Kidney (tissue), 14 donors: Measurements from ENCODE around the gene NHSL2. TPM values are rescaled to one million over a fixed set of nuclear protein-coding genes. Genes with fewer than 3 reads are reported as not detected.

Experiments used
- DNase-seq, 5 donors: peaks; one replicate each; pipeline ENCODE4 v3.0.0-alpha.2; 2013 to 2020
- FAIRE-seq: peaks from 2 replicates; lab custom pipeline; 2012; peaks lifted over from hg19 to GRCh38; lab: Jason Lieb, UNC
- H3K27ac ChIP-seq, 2 donors: one replicate each; pipeline ENCODE4 v1.7.0; 2013; ENCODE audit warnings: low read depth in 2 of 2, low read length in 2 of 2, inconsistent platforms in 1 of 2
- H3K27me3 ChIP-seq: one replicate; pipeline ENCODE4 v1.7.1; 2013; ENCODE audit warnings: low read length, inconsistent platforms; ENCODE audit not compliant: control insufficient read depth, insufficient read depth
- H3K36me3 ChIP-seq, 3 donors: one replicate each; pipeline versions ENCODE4 v1.7.0 to v1.7.1; 2013; ENCODE audit warnings: low read length in 3 of 3, control low read depth in 1 of 3, inconsistent platforms in 1 of 3; ENCODE audit not compliant: insufficient read depth in 3 of 3, control insufficient read depth in 2 of 3
- H3K4me1 ChIP-seq, 3 donors: one replicate each; pipeline versions ENCODE4 v1.7.0 to v1.7.1; 2013; ENCODE audit warnings: low read length in 3 of 3, inconsistent platforms in 1 of 3, low read depth in 1 of 3; ENCODE audit not compliant: control insufficient read depth in 2 of 3, insufficient read depth in 2 of 3
- H3K4me3 ChIP-seq, 3 donors: one replicate each; pipeline versions ENCODE4 v1.7.0 to v1.8.1; 2013; ENCODE audit warnings: low read length in 3 of 3, control low read depth in 1 of 3, inconsistent platforms in 1 of 3
- H3K9ac ChIP-seq, 3 donors: one replicate each; pipeline versions ENCODE4 v1.7.0 to v1.7.1; 2013; ENCODE audit warnings: low read length in 3 of 3, control low read depth in 1 of 3, inconsistent platforms in 1 of 3
- H3K9me3 ChIP-seq, 3 donors: one replicate each; pipeline versions ENCODE4 v1.7.0 to v1.7.1; 2013; ENCODE audit warnings: low read length in 3 of 3, control low read depth in 1 of 3, inconsistent platforms in 1 of 3; ENCODE audit not compliant: control insufficient read depth in 2 of 3, insufficient read depth in 1 of 3
- intact Hi-C: fragments of 100-400 bp; cut with DNase I; formaldehyde crosslinking; loops from one replicate; pipeline ENCODE4 v1.11.1; 2022
- polyA plus RNA-seq: library from polyadenylated mRNA; stranded (reverse); fragments of 350-450 nt; fragmentation: Illumina TruSeq; extraction: RNeasy Lipid Tissue Mini Kit (QIAGEN cat#74804); gene quantifications from one replicate; pipeline ENCODE4 v1.2.3, GENCODE V29; 2014; ENCODE audit warnings: low read depth, low replicate concordance; ENCODE audit not compliant: insufficient read depth
- total RNA-seq: library from RNA; stranded (reverse); fragmentation: NEBNext Ultra II Directional; extraction: Animal tissue kit (Norgen Biotek cat#: 25700); gene quantifications from one replicate; pipeline ENCODE4 v1.2.1, GENCODE V29; 2021
- TF ChIP-seq, protein P1 (sequence below): IDR thresholded peaks from 3 replicates; pipeline ENCODE4 v1.5.1; 2012; ENCODE audit warnings: mild to moderate bottlenecking, moderate library complexity, borderline replicate concordance; ENCODE audit not compliant: insufficient read depth; ENCODE audit errors: extremely low read depth
- donor health status: control.
- donor health status: control.
- donor health status: control.
- donor health status: control.
- donor health status: control.
- donor health status: DM: yes; HTN: yes; CAD: no.
- donor health status: Normal renal cell carcinoma (clear cell type).

Gene NHSL2
- total and polyA plus RNA-seq, 2 donors from 2014 or later, result 1.3 to 10.8 TPM

DNA sequence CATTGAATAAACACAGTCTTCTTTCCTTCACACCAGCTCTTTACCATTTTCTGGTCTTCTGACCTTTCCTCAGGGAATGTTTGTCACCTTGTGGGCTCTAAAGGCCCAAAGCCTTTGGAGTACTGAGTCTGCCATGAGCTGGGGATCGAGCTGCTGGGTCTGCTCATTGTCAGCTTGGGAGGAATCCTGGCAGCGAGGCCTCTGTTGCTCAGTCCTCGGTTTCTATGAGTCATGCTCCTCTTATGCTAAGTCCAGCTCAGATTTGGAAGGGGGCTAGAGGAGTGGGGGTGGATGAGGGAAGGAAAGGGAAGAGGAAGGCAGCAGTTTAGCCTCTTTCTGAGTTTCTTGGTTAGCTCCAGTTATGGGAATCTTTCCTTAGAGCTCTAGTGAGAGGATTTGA, 31.1 kb downstream of the NHSL2 start:
- Histone ChIP-seq H3K4me1 (no peaks in the 10 kb centered on the region), H3K9me3 (no peaks in the 10 kb centered on the region), H3K4me3 (no peak overlapping the region), H3K9ac (no peak overlapping the region), H3K27me3 (no peaks in the 10 kb centered on the region), H3K36me3 (no peaks in the 10 kb centered on the region), H3K27ac (no peak overlapping the region)
- intact Hi-C loops, result no loop called here
- no peak for FAIRE-seq
- TF ChIP-seq, protein P1, sequence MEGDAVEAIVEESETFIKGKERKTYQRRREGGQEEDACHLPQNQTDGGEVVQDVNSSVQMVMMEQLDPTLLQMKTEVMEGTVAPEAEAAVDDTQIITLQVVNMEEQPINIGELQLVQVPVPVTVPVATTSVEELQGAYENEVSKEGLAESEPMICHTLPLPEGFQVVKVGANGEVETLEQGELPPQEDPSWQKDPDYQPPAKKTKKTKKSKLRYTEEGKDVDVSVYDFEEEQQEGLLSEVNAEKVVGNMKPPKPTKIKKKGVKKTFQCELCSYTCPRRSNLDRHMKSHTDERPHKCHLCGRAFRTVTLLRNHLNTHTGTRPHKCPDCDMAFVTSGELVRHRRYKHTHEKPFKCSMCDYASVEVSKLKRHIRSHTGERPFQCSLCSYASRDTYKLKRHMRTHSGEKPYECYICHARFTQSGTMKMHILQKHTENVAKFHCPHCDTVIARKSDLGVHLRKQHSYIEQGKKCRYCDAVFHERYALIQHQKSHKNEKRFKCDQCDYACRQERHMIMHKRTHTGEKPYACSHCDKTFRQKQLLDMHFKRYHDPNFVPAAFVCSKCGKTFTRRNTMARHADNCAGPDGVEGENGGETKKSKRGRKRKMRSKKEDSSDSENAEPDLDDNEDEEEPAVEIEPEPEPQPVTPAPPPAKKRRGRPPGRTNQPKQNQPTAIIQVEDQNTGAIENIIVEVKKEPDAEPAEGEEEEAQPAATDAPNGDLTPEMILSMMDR, result no peak
- no peak for DNase-seq

DNA sequence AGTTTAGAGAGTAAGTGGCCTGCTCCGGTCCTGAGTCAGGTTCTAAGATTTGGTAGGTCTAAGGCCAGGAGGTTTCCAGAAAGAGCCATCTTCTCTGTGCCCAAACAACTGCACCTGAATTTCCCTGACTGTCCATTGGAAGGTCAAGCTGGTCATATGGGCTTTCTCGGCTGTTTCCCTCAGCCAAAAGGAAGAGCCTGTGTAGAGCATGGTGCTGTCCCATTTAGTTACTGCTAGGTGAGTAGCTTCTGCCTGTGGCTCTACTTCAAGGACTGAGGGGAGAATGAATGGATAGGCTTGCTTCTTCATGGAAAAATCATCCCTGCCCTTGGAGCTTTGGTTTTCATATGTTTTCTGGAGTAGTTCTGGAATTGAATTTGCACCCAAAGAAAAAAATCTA, 33.7 kb downstream of the NHSL2 start:
- FAIRE-seq, result no peak
- no peak overlapping the region for H3K9ac ChIP-seq
- no peak overlapping the region for H3K27ac ChIP-seq
- H3K4me1 ChIP-seq, result no peaks in the 10 kb centered on the region
- DNase-seq, result no peak
- H3K36me3 ChIP-seq, result no peaks in the 10 kb centered on the region
- no peaks in the 10 kb centered on the region for H3K9me3 ChIP-seq
- H3K27me3 ChIP-seq, result no peaks in the 10 kb centered on the region
- intact Hi-C loops, result no loop called here
- TF ChIP-seq, protein P1, result no peak
- no peak overlapping the region for H3K4me3 ChIP-seq

DNA sequence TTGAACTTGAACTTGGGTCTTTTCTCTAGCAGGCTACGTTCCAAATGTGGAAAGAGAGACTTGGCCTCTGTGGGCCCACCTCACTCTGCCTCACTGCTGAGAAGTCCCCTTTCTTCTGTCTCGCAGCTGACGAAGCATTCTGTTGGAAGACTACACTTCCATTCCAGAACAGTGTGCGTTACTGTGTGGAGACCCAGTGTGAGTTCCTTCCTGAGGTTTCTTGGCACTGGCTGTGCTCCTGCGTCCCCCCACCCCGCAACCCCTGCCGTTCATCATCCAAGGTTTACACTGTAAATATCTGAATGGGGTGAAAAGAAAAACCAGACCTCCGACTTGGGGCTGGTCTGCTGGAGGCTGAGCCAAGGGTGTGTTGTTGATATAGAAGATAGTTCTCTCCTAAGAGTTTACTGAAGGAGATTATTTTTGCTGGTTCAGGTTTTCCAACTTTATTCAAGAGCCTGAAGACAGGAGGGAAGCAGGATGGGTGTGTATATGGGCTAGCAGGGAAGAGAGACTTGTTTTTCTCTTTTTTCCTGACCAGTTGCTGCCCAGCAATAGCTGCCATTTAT, 34.7 kb downstream of the NHSL2 start:
- no peak overlapping the region for H3K27ac ChIP-seq
- FAIRE-seq, result no peak

More for the DNA sequence above, 34.7 kb downstream of the NHSL2 start:
- Histone ChIP-seq H3K9me3 (no peaks in the 10 kb centered on the region), H3K4me3 (no peak overlapping the region), H3K4me1 (no peaks in the 10 kb centered on the region), H3K9ac (no peak overlapping the region), H3K27me3 (no peaks in the 10 kb centered on the region), H3K36me3 (no peaks in the 10 kb centered on the region)
- intact Hi-C loops, result no loop called here
- TF ChIP-seq, protein P1, result no peak
- DNase-seq, result no peak
